Stimulated activated naive CD8-positive, alpha-beta T cell treated with anti-CD3 and anti-CD28 coated beads, Interleukin-15, Interleukin-2, amounts not matched to agents 100 ng/mL and 50 ng/mL, for 24 hours (primary cell): Measurements from ENCODE around the gene RHBDF1.
A peak's percentile ranks its signal among the peaks of the same experiment; 100 is the strongest.

ENCODE experiments used
- H3K27ac Mint-ChIP-seq: one replicate; pipeline ENCODE4 v1.8.0; 2021; ENCODE audit warnings: mild to moderate bottlenecking, mixed read lengths
- H3K27me3 Mint-ChIP-seq: one replicate; pipeline ENCODE4 v1.8.0; 2021; ENCODE audit warnings: mixed read lengths
- H3K36me3 Mint-ChIP-seq: one replicate; pipeline ENCODE4 v1.8.0; 2021; ENCODE audit warnings: low read depth, mixed read lengths
- H3K4me1 Mint-ChIP-seq: one replicate; pipeline ENCODE4 v1.8.0; 2021; ENCODE audit warnings: low read depth, mixed read lengths
- H3K4me3 Mint-ChIP-seq: one replicate; pipeline ENCODE4 v1.8.0; 2021; ENCODE audit warnings: mild to moderate bottlenecking, mixed read lengths
- H3K9me3 Mint-ChIP-seq: one replicate; pipeline ENCODE4 v1.8.0; 2021; ENCODE audit warnings: mixed read lengths

The RHBDF1 gene

GRCh38 chr16:104355-104754 lies 31.9 kb upstream of the RHBDF1 start:
- Mint-ChIP-seq H3K4me3 (no peak overlapping the region), H3K27me3 (no peaks in the 10 kb centered on the region), H3K27ac (no peak overlapping the region), H3K36me3 (peaks cover 41% of the 10 kb centered on the region), H3K9me3 (no peaks in the 10 kb centered on the region), H3K4me1 (no peaks in the 10 kb centered on the region)

DNA sequence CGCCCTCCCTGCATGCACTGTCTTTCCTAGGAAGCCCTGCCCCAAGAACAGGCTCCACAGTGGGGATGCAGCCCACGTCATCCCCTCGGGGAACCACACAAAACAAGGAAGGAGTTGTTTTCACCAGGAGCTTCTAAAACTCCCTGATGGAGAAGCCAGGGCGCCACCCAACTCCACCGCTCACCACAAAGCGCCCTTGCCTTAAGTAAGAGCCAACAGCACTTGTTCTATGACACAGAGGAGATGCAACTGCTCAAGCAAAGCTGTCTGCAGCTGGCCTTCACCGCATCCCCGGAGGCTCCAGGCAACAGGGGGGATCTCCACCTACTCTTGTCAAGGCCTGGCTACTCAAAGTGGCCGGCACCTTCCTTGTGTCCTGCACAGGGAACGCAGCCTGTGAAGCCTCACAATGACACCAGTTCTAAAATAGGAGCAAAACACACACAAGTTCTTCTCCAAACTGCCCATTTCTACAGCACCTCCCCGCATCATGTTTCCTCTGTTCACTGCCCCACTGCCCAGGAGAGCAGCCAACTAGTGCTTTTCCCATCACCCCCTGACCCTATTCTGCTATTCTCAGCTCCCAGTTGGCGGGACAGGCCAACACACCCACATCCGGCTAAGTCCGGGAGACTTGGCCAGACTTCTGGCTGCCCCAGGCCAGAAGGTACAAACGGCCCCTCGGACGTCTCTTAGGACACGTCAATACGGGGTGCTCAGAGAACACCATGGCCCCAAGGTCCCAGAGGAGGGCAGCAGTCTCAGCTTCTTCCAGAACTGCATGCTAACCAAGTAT lies 29.8 kb upstream of the RHBDF1 start:
- Mint-ChIP-seq H3K27ac (no peak overlapping the region), H3K27me3 (no peaks in the 10 kb centered on the region), H3K9me3 (no peaks in the 10 kb centered on the region), H3K4me3 (no peak overlapping the region), H3K36me3 (peaks cover 33% of the 10 kb centered on the region), H3K4me1 (no peaks in the 10 kb centered on the region)

DNA sequence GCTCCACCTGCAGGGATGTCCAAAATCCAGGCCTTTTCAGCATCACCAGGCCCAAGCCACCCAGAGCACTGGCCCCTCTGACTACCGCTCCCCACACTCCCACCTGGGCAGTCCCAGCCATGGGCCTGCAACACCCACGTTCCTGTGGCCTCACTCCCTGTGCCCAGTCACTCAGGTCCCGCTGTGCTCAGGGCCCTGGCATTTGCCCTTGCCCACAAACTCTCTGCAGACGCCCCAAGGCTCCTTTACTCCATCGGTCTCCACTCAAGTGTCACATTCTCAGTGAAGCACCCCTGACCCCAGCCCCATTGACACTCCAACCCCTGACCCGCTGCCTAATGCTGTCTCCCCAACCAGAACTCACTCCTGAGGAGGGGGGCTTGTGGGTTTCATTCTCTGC lies 29.2 kb upstream of the RHBDF1 start:
- Mint-ChIP-seq H3K4me1 (no peaks in the 10 kb centered on the region), H3K27me3 (no peaks in the 10 kb centered on the region), H3K27ac (no peak overlapping the region), H3K9me3 (no peaks in the 10 kb centered on the region), H3K4me3 (no peak overlapping the region), H3K36me3 (peaks cover 33% of the 10 kb centered on the region)

GRCh38 chr16:100989-101388 lies 28.6 kb upstream of the RHBDF1 start:
- Mint-ChIP-seq H3K27ac (no peak overlapping the region), H3K27me3 (no peaks in the 10 kb centered on the region), H3K9me3 (no peaks in the 10 kb centered on the region), H3K4me1 (no peaks in the 10 kb centered on the region), H3K4me3 (no peak overlapping the region), H3K36me3 (peaks cover 33% of the 10 kb centered on the region)

DNA sequence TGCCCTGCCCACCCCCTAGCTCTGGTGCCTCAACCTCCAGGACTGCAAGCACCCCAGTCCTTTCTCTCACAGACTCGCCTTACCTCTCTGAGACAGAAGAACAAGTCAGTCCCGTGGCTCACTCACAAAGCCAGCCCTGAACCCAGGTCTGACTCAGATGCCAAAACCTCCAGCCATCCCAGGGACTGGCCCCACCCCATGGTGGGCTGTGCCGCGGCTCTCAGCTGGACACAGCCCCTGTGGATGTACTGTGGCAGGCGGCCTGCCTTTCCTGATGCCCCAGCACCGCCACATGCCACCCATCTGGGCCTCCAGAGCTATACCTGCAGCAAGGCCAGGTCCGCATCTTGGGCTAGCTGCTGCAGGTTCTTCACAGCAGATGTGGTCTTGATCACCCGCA lies 25.4 kb upstream of the RHBDF1 start:
- Mint-ChIP-seq H3K4me1 (no peaks in the 10 kb centered on the region), H3K9me3 (no peaks in the 10 kb centered on the region), H3K4me3 (no peak overlapping the region), H3K27ac (no peak overlapping the region), H3K27me3 (no peaks in the 10 kb centered on the region), H3K36me3 (peaks cover 22% of the 10 kb centered on the region)

- Mint-ChIP-seq H3K9me3 (no peaks in the 10 kb centered on the region), H3K27ac (no peak overlapping the region), H3K36me3 (peaks cover 16% of the 10 kb centered on the region), H3K4me1 (no peaks in the 10 kb centered on the region), H3K4me3 (no peak overlapping the region), H3K27me3 (no peaks in the 10 kb centered on the region)
Measured at GRCh38 chr16:96935-97381, 24.5 kb upstream of the RHBDF1 start.

GRCh38 chr16:94918-95265 lies 22.5 kb upstream of the RHBDF1 start:
- H3K27ac Mint-ChIP-seq, result no peak overlapping the region
- no peak overlapping the region for H3K4me3 Mint-ChIP-seq
- H3K4me1 Mint-ChIP-seq, result no peaks in the 10 kb centered on the region
- no peaks in the 10 kb centered on the region for H3K9me3 Mint-ChIP-seq
- peaks cover 16% of the 10 kb centered on the region for H3K36me3 Mint-ChIP-seq
- no peaks in the 10 kb centered on the region for H3K27me3 Mint-ChIP-seq

DNA sequence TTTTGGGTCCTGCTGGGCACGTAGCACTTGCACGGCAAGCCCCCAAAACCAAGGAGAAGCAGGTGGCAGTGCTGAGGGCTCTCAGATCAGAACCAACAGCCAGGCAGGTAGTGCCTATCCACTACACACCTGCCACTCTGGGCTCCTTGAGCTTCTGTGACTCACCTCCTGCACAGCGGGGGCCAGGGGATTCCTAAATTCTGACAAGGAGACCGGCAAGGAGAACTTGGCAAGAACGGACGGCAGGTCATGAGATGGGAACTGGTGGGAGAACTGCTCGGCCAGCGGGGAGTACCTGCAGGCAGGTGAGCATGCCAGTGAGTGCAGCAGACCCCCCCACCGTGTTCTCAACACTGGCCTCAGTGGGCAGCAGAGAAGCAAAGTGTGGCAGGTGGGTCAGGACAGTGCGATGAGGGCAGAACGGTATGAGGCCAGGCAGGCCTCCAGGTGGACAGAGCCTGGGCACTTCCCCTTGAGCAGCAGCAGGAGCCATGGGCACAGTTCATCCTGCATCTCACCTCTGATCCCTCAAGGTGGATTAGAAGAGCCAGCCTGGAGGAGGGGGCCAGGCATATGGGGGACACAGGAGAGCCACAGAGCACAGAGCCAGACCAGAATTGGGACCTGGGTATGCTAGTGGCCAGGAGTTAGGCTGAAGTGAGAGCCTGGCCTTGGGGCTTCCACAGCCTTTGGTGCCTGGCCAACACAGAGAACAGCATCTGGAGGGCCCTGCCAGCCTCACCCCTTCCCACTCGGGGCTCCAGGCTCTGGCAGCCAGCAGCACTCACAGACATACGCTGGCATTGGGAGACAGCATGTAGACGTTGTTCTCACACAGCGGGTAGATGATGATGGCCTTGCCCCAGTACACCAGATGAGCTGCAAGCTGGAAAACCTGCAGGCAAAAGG lies 20.3 kb upstream of the RHBDF1 start:
- H3K27me3 Mint-ChIP-seq, result no peaks in the 10 kb centered on the region
- H3K4me3 Mint-ChIP-seq, result no peak overlapping the region
- H3K9me3 Mint-ChIP-seq, result no peaks in the 10 kb centered on the region
- no peaks in the 10 kb centered on the region for H3K4me1 Mint-ChIP-seq
- no peak overlapping the region for H3K27ac Mint-ChIP-seq
- H3K36me3 Mint-ChIP-seq, result peaks cover 16% of the 10 kb centered on the region

DNA sequence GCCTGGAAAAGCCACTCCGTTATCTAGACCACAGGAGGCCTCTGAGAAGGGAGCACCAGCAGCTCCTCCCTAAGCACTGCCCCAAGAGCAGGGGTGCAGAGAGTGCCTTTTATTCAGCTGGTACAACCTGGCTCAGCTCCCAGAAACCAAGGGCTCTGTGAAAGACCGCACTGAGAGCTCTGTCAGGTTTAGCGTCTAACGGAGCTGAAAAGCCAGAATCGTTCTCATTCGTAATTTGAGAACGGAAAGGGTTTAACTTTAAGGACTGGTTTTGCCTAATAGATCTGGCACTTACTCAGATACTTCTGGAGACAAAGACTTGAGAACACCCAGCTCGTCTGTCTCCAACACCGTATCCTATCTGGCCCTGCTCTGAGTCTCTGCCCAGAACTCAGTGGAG lies 19.1 kb upstream of the RHBDF1 start:
- Mint-ChIP-seq H3K27ac (no peak overlapping the region), H3K27me3 (no peaks in the 10 kb centered on the region), H3K4me1 (no peaks in the 10 kb centered on the region), H3K9me3 (no peaks in the 10 kb centered on the region), H3K4me3 (no peak overlapping the region), H3K36me3 (peaks cover 16% of the 10 kb centered on the region)

GRCh38 chr16:89391-90302 lies 17.2 kb upstream of the RHBDF1 start:
- Mint-ChIP-seq H3K36me3 (peaks cover 24% of the 10 kb centered on the region), H3K4me3 (no peak overlapping the region)

DNA sequence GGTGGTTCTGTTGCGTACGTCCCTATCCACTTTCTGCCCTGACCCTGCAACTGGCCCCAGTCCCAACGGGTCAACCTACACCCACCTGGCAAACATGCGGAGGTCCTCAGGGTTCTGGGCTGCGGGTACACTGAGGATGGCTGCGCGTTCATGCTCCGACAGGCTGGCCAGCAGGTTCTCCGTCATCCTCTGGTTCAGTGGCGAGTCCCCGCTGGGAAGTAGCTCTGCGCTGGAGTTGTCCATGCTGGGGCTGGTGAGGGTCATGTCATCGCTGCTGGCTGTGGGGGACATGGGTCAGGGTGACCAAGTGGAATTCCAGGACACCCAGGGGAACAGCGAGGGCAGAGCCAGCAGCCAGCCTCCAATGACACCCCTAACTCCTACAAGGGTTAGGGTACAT lies 16.2 kb upstream of the RHBDF1 start:
- Mint-ChIP-seq H3K9me3 (no peaks in the 10 kb centered on the region), H3K36me3 (peaks cover 29% of the 10 kb centered on the region), H3K4me3 (no peak overlapping the region), H3K27me3 (no peaks in the 10 kb centered on the region), H3K27ac (no peak overlapping the region), H3K4me1 (peaks cover 24% of the 10 kb centered on the region)

More at GRCh38 chr16:89391-90302, 17.2 kb upstream of the RHBDF1 start:
- Mint-ChIP-seq H3K27me3 (no peaks in the 10 kb centered on the region), H3K4me1 (peaks cover 14% of the 10 kb centered on the region), H3K27ac (no peak overlapping the region), H3K9me3 (no peaks in the 10 kb centered on the region)

DNA sequence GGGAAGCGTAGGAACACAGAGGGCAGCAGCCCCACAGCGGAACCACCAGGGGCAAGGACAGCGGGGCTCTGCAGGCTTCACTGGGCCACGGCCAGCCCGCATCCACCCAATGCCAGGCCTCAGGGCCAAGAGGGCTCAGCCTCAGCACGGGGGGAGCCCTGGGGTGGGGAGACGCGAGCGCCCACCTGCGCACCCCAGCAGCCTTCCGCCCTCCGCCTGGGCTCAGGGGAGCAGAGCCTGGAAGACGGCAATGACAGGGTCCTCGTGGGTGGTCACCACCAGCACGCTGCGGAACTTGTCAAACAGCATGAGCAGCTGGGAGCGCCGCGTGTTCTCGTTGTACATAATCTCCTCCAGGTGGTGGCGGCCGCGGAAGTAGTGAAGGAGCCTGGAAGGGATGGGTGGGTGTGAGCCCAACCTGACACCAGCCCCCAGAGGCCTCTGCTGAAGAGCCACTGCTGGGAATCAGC lies 14.1 kb upstream of the RHBDF1 start:
- Mint-ChIP-seq H3K36me3 (peaks cover 31% of the 10 kb centered on the region), H3K27me3 (no peaks in the 10 kb centered on the region), H3K4me1 (peaks cover 36% of the 10 kb centered on the region), H3K27ac (peak overlapping the region; percentile 74), H3K4me3 (no peak overlapping the region), H3K9me3 (no peaks in the 10 kb centered on the region)

GRCh38 chr16:85865-86264 lies 13.4 kb upstream of the RHBDF1 start:
- peaks cover 31% of the 10 kb centered on the region for H3K36me3 Mint-ChIP-seq
- no peaks in the 10 kb centered on the region for H3K27me3 Mint-ChIP-seq
- H3K4me3 Mint-ChIP-seq, result no peak overlapping the region
- no peaks in the 10 kb centered on the region for H3K9me3 Mint-ChIP-seq
- peak overlapping the region; percentile 74 for H3K27ac Mint-ChIP-seq
- peaks cover 36% of the 10 kb centered on the region for H3K4me1 Mint-ChIP-seq

DNA sequence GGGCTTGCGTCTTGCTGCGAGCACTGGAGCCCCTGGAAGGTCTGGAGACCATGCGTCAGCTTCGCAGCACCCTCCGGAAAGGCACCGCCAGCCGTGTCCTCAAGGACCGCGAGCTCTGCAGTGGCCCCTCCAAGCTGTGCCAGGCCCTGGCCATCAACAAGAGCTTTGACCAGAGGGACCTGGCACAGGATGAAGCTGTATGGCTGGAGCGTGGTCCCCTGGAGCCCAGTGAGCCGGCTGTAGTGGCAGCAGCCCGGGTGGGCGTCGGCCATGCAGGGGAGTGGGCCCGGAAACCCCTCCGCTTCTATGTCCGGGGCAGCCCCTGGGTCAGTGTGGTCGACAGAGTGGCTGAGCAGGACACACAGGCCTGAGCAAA lies 13.0 kb upstream of the RHBDF1 start:
- H3K27ac Mint-ChIP-seq, result peak overlapping the region; percentile 90
- H3K4me3 Mint-ChIP-seq, result no peak overlapping the region
- no peaks in the 10 kb centered on the region for H3K9me3 Mint-ChIP-seq
- H3K4me1 Mint-ChIP-seq, result peaks cover 36% of the 10 kb centered on the region
- H3K27me3 Mint-ChIP-seq, result no peaks in the 10 kb centered on the region
- peaks cover 27% of the 10 kb centered on the region for H3K36me3 Mint-ChIP-seq
